Measurements from ENCODE around the gene GZF1. TPM values are rescaled to one million over a fixed set of nuclear protein-coding genes. Genes with fewer than 3 reads are reported as not detected.

Gene GZF1
- polyA plus RNA-seq, 3 donors: 5.5 to 215 (median 7.0) TPM

- TF ChIP-seq CTCF (IDR thresholded peaks at IDR 0.05): no peak
- Mint-ChIP-seq H3K4me1 (peaks cover 33% of the 10 kb centered on the region), H3K9me3 (peaks cover 0 to 3% (median 0%) of the 10 kb centered on the region in 7 donors), H3K27me3 (ENCODE audit: low read depth in 3 of 3) (no peaks in the 10 kb centered on the region), H3K27ac (peak overlapping the region in 6 of 7 donors; percentile 7 to 82 (median 20)), H3K4me3 (no peak overlapping the region), H3K36me3 (peaks cover 73 to 76% of the 10 kb centered on the region in 2 donors)
- peaks cover 55 to 81% of the 10 kb centered on the region in 2 donors for H3K36me3 ChIP-seq (replicated peaks in 1 of 2; ENCODE audit: control insufficient read depth in 1 of 2, insufficient read depth in 2 of 2, low read length in 2 of 2)
- no peak for DNase-seq
- H3K27me3 ChIP-seq (ENCODE audit: control insufficient read depth in 2 of 2, insufficient read depth in 2 of 2, low read length in 2 of 2): no peaks in the 10 kb centered on the region
- H4K20me1 ChIP-seq (ENCODE audit: insufficient read depth, low read length): peaks cover 46% of the 10 kb centered on the region
- intact Hi-C loops (cut with micrococcal nuclease): no loop called here
- no CpG with 5 or more reads among the region's 3 CpGs for WGBS (ENCODE audit: insufficient coverage)
- no peaks in the 10 kb centered on the region for H3K9me3 ChIP-seq (replicated peaks in 1 of 2; ENCODE audit: control insufficient read depth in 1 of 2, insufficient read depth in 1 of 2, low read length in 2 of 2)
- peak overlapping the region in 1 of 2 donors; percentile 62 for H3K27ac ChIP-seq (ENCODE audit: low read depth in 1 of 2, low read length in 2 of 2)
- H3K4me2 ChIP-seq (replicated peaks; ENCODE audit: extremely low read depth, low read length, poor library complexity, severe bottlenecking): no peak overlapping the region
- no peak overlapping the region for H3K4me3 ChIP-seq (replicated peaks in 1 of 3; ENCODE audit: low read depth in 2 of 3, low read length in 3 of 3)
- peaks cover 38% of the 10 kb centered on the region for H3K79me2 ChIP-seq (ENCODE audit: insufficient read depth, low read length)
- H2AFZ ChIP-seq (ENCODE audit: insufficient read depth, low read depth, low read length, poor library complexity, severe bottlenecking): no peak overlapping the region
- peaks cover 25 to 33% of the 10 kb centered on the region in 2 donors for H3K4me1 ChIP-seq (ENCODE audit: control insufficient read depth in 1 of 2, insufficient read depth in 2 of 2, low read length in 2 of 2)
- H3K9ac ChIP-seq (ENCODE audit: insufficient read depth, low read length, poor library complexity, severe bottlenecking): no peak overlapping the region
Measured at GRCh38 chr20:23370873-23371272, 8.9 kb downstream of the GZF1 start.

GRCh38 chr20:23371496-23371895, 9.5 kb downstream of the GZF1 start:
- no peaks in the 10 kb centered on the region for H3K27me3 Mint-ChIP-seq (ENCODE audit: low read depth in 3 of 3)
- no peak overlapping the region for H3K4me3 ChIP-seq (replicated peaks in 1 of 3; ENCODE audit: low read depth in 2 of 3, low read length in 3 of 3)
- no peak overlapping the region for H3K4me2 ChIP-seq (replicated peaks; ENCODE audit: extremely low read depth, low read length, poor library complexity, severe bottlenecking)
- WGBS (ENCODE audit: insufficient coverage): 100% methylated on average over 1 of the region's 4 CpGs
- peak overlapping the region in 1 of 2 donors; percentile 62 for H3K27ac ChIP-seq (ENCODE audit: low read depth in 1 of 2, low read length in 2 of 2)
- peak overlapping the region; percentile 51 to 87 (median 77) for H3K27ac Mint-ChIP-seq
- intact Hi-C loops (cut with micrococcal nuclease): no loop called here
- no peak overlapping the region for H3K4me3 Mint-ChIP-seq
- peaks cover 19 to 26% of the 10 kb centered on the region in 2 donors for H3K4me1 ChIP-seq (ENCODE audit: control insufficient read depth in 1 of 2, insufficient read depth in 2 of 2, low read length in 2 of 2)
- peaks cover 0 to 3% (median 0%) of the 10 kb centered on the region in 7 donors for H3K9me3 Mint-ChIP-seq
- H3K27me3 ChIP-seq (ENCODE audit: control insufficient read depth in 2 of 2, insufficient read depth in 2 of 2, low read length in 2 of 2): no peaks in the 10 kb centered on the region
- peaks cover 28% of the 10 kb centered on the region for H3K4me1 Mint-ChIP-seq
- no peak overlapping the region for H3K9ac ChIP-seq (ENCODE audit: insufficient read depth, low read length, poor library complexity, severe bottlenecking)
- DNase-seq: peak; percentile 41 to 53 (median 52)
- peaks cover 36% of the 10 kb centered on the region for H3K79me2 ChIP-seq (ENCODE audit: insufficient read depth, low read length)
- H3K9me3 ChIP-seq (replicated peaks in 1 of 2; ENCODE audit: control insufficient read depth in 1 of 2, insufficient read depth in 1 of 2, low read length in 2 of 2): no peaks in the 10 kb centered on the region
- peaks cover 60 to 88% of the 10 kb centered on the region in 2 donors for H3K36me3 ChIP-seq (replicated peaks in 1 of 2; ENCODE audit: control insufficient read depth in 1 of 2, insufficient read depth in 2 of 2, low read length in 2 of 2)
- peaks cover 42% of the 10 kb centered on the region for H4K20me1 ChIP-seq (ENCODE audit: insufficient read depth, low read length)
- TF ChIP-seq CTCF (IDR thresholded peaks at IDR 0.05): no peak
- peaks cover 76 to 79% of the 10 kb centered on the region in 2 donors for H3K36me3 Mint-ChIP-seq
- no peak overlapping the region for H2AFZ ChIP-seq (ENCODE audit: insufficient read depth, low read depth, low read length, poor library complexity, severe bottlenecking)
